HG03354 (cell line): ENCODE results near the gene VGF.
"Not testable (repeated sequence)": the region's sequence is repeated elsewhere in the genome, so short reads cannot be mapped to it uniquely, and the experiment has no call there.

Experiments
- ATAC-seq: cut with Tn5 transposase; IDR thresholded peaks from one replicate; pipeline ENCODE4 v1.9.1; 2021; ENCODE audit warnings: mild to moderate bottlenecking; ENCODE audit not compliant: unreplicated experiment, poor library complexity, severe bottlenecking

The VGF gene

DNA sequence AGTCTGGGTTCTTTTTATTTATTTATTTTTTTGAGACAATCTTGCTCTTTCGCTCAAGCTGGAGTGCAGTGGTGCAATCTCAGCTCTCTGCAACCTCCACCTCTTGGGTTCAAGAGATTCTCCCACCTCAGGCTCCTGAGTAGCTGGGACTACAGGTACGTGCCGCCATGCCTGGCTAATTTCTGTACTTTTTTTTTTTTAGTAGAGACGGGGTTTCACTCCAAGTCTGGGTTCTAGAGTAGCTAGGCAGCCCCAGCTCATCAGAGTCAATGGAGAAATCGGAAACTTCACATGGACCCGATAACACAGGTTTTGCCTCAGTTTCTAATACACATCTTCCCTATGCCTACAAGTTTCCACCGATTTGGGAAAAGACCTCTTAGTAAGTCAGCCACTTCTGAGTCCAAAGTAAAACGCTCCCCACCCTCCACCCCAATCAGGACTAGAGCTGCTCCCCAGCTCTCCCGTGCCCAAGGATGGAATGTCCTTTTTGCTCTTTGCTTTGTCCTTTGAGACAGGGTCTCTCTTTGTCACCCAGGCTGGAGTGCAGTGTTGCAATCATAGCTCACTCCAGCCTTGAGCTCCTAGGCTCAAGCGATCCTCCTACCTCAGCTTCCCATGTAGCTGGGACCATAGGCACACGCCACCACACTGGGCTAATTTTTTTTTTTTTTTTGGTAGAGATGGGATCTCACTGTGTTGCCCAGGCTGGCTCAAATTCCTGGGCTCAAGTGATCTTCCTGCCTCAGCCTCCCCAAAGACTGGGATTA lies 42.3 kb downstream of the VGF start:
- ATAC-seq = no peak

GRCh38 chr7:101121991-101122932 lies 43.1 kb downstream of the VGF start:
- no peak for ATAC-seq

- ATAC-seq = not testable (repeated sequence)
Observed at GRCh38 chr7:101121631-101121990, 43.8 kb downstream of the VGF start.

- ATAC-seq = no peak
Observed at GRCh38 chr7:101120315-101120714, 45.1 kb downstream of the VGF start.

DNA sequence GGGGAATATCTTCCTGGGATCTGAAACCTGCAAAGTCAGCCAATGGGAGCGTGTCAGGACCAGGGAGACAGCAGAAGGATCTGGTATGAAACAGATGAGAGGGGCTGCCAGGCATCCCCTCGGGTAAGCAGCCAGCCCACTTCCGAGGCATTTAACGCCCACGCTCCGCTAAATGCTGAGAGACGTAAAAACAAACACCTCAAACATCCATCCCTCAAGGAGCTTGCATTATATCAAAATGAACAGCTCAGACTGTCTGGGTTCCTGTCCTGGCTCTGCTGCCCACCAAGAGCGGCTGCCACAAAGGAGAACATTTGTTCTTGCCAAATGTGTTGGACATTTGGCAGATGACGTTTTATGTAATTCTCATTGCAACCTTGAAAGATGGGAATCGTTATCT lies 45.5 kb downstream of the VGF start:
- no peak for ATAC-seq

DNA sequence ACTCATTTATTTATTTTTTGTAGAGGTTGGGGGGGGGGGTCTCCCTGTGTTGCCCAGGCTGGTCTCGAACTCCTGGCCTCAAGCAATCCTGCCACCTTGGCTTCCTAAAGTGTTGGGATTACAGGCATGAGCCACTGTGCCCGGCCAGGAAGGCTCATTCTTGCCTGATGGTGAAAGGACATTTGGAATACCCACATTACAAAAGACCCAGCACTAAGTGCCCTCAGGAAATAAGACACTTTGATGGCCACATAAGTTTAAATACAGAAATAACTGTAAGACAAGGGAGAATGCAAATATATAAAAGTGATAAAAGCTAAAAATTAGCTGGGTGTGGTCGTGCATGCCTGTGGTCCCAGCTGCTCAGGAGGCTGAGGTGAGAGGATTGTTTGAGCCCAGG lies 46.5 kb downstream of the VGF start:
- no peak for ATAC-seq

DNA sequence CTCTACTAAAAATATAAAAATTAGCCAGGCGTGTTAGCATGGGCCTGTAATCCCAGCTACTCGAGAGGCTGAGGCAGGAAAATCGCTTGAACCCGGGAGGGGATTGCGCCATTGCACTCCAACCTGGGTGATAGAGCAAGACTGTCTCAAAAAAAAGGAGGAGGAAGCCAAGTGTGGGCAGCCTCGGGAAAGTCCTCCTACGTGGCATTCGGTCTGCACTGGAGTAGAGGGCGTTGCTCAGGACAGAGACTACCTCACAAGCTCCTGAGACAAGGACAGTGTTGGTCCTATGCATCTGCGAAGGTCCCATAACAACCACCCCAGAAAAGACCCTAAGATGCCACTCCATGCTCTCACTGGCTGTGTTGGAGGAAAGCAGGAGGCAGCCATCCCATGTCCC lies 48.5 kb downstream of the VGF start:
- ATAC-seq = no peak

DNA sequence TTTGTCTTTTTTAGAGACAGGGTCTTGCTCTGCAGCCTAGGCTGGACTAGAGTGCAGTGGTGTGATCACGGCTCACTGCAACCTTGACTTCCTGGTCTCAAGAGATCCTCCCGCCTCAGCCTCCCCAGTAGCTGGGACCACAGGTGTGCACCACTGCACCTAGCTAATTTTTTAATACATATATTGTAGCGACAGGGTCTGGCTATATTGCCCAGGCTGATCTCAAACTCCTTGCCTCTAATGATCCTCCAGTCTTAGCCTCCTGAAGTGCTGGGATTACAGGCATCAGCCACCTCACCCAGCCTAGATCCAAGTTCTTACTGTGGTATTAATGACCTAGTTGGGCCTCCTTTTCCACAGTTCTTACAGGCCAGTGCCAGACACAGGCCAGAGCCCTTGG lies 50.2 kb downstream of the VGF start:
- ATAC-seq = no peak

GRCh38 chr7:101114492-101114891 lies 50.9 kb downstream of the VGF start:
- no peak for ATAC-seq

DNA sequence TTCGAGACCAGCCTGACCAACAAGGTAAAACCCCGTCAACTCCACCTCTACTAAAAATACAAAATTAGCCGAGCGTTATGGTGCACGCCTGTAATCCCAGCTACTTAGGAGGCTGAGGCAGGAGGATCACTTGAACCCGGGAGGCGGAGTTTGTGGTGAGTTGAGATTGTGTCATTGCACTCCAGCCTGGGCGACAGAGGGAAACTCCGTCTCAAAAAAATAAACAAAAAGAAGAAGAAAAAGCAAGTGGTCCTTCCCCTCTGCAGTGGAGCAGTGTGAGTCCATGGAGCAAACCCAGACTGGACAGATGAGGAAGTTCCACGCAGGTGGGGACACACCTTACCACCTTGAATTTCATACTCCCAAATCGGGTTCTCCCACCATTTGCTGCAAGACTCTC lies 51.5 kb downstream of the VGF start:
- ATAC-seq = no peak

DNA sequence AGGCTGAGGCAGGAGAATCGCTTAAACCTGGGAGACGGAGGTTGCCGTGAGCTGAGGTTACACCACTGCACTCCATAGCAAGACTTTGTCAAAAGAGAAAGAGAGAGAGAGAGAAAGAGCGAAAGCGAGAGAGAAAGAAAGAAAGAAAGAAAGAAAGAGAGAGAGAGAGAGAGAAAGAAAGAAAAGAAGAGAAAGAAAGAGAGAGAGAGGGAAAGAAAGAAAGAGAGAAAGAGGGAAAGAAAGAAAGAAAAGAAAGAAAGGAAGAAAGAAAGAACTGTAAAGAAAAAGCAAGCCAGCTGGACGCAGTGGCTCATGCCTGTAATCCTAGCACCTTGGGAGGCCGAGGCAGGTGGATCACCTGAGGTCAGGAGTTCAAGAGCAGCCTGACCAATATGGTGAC lies 52.2 kb downstream of the VGF start:
- not testable (repeated sequence) for ATAC-seq
